ENCODE measurements around the gene CLK3.

- TF ChIP-seq CTCF (IDR thresholded peaks at IDR 0.05; ENCODE audit: insufficient read depth, low read length) (no peak), REST (IDR thresholded peaks at IDR 0.05; ENCODE audit: insufficient replicate concordance, low read depth) (no peak), POLR2AphosphoS5 (IDR thresholded peaks at IDR 0.05; ENCODE audit: low read depth) (no peak)
These were observed 7.1 kb downstream of the CLK3 start for GRCh38 chr15:74622758-74623157.

Data from HL-60 (cell line).